GM23338 (cell line): ENCODE results near the gene IDH3B. TPM values are rescaled to one million over a fixed set of nuclear protein-coding genes. Genes with fewer than 3 reads are reported as not detected.

Experiments
- ATAC-seq: fragments of 200-7000 bp; cut with Tn5 transposase; 3 replicates; pipeline ENCODE4 v1.9.1; 2020
- DNase-seq: peaks from one replicate; pipeline ENCODE4 v3.0.0-alpha.2; 2015; ENCODE audit warnings: low spot score
- H2AFZ ChIP-seq: fragments of 200-600 bp; sonication (generic); 2 replicates; pipeline ENCODE4 v1.8.0; 2016; ENCODE audit warnings: antibody characterized with exemption, mild to moderate bottlenecking, moderate library complexity
- H3F3A ChIP-seq: fragments of 200-600 bp; sonication (generic); replicated peaks from 2 replicates; pipeline ENCODE4 v1.8.0; 2017; ENCODE audit warnings: antibody characterized with exemption, mixed run types, low read depth
- H3K27ac ChIP-seq: fragments of 200-600 bp; sonication (generic); 2 replicates; pipeline ENCODE4 v1.6.1; 2016; ENCODE audit warnings: low read depth
- H3K27me3 ChIP-seq: fragments of 200-600 bp; sonication (generic); 2 replicates; pipeline ENCODE4 v1.8.0; 2016; ENCODE audit warnings: mild to moderate bottlenecking, mixed run types, moderate library complexity; ENCODE audit not compliant: insufficient read depth
- H3K36me3 ChIP-seq: fragments of 200-600 bp; sonication (generic); 2 replicates; pipeline ENCODE4 v1.8.0; 2016; ENCODE audit warnings: mild to moderate bottlenecking; ENCODE audit not compliant: insufficient read depth
- H3K4me1 ChIP-seq: fragments of 200-600 bp; sonication (generic); 2 replicates; pipeline ENCODE4 v1.8.0; 2016; ENCODE audit warnings: mild to moderate bottlenecking, moderate library complexity; ENCODE audit not compliant: insufficient read depth
- H3K4me2 ChIP-seq: fragments of 200-600 bp; sonication (generic); 2 replicates; pipeline ENCODE4 v1.7.1; 2017; ENCODE audit warnings: mixed run types
- H3K4me3 ChIP-seq: fragments of 200-600 bp; sonication (generic); 2 replicates; pipeline ENCODE4 v1.6.1; 2016; ENCODE audit warnings: mixed run types
- H3K79me2 ChIP-seq: fragments of 200-600 bp; sonication (generic); replicated peaks from 2 replicates; pipeline ENCODE4 v1.8.0; 2017; ENCODE audit warnings: mild to moderate bottlenecking; ENCODE audit not compliant: insufficient read depth
- H3K9me2 ChIP-seq: fragments of 200-600 bp; sonication (generic); 2 replicates; pipeline ENCODE4 v1.8.0; 2017; ENCODE audit not compliant: insufficient read depth
- H4K20me1 ChIP-seq: fragments of 200-600 bp; sonication (generic); replicated peaks from 2 replicates; pipeline ENCODE4 v1.8.0; 2017; ENCODE audit warnings: mild to moderate bottlenecking; ENCODE audit not compliant: insufficient read depth
- H3K27ac Mint-ChIP-seq: 2 replicates; pipeline ENCODE4 v1.8.0; 2020; ENCODE audit warnings: inconsistent platforms, mild to moderate bottlenecking, moderate library complexity, mixed read lengths
- H3K27me3 Mint-ChIP-seq: 3 replicates; pipeline ENCODE4 v1.8.0; 2022; ENCODE audit warnings: low read depth, mild to moderate bottlenecking, moderate library complexity, mixed read lengths, inconsistent platforms; ENCODE audit not compliant: insufficient read depth, poor library complexity
- H3K36me3 Mint-ChIP-seq: 3 replicates; pipeline ENCODE4 v1.8.0; 2021; ENCODE audit warnings: low read depth, mild to moderate bottlenecking, inconsistent platforms, moderate library complexity, mixed read lengths
- H3K4me1 Mint-ChIP-seq: 3 replicates; pipeline ENCODE4 v1.8.0; 2020; ENCODE audit warnings: mild to moderate bottlenecking, inconsistent platforms, mixed read lengths
- H3K4me3 Mint-ChIP-seq: 3 replicates; pipeline ENCODE4 v1.8.0; 2021; ENCODE audit warnings: moderate library complexity, mild to moderate bottlenecking, inconsistent platforms, mixed read lengths
- H3K9me3 Mint-ChIP-seq: 3 replicates; pipeline ENCODE4 v1.8.0; 2020; ENCODE audit warnings: moderate library complexity, mild to moderate bottlenecking, inconsistent platforms, mixed read lengths
- CREB1 ChIP-seq: fragments of 250-450 bp; sonication (Bioruptor Pico); IDR thresholded peaks from 2 replicates; pipeline ENCODE4 v1.5.0; 2020; ENCODE audit warnings: low read depth, mild to moderate bottlenecking, moderate library complexity
- ETS1 ChIP-seq: IDR thresholded peaks from 2 replicates; pipeline ENCODE4 v1.6.1; 2016; ENCODE audit warnings: antibody characterized with exemption
- EZH2 ChIP-seq: fragments of 200-600 bp; sonication (generic); IDR thresholded peaks from one replicate; pipeline ENCODE4 v1.8.0; 2017; ENCODE audit warnings: antibody characterized with exemption, mild to moderate bottlenecking, low read depth; ENCODE audit not compliant: unreplicated experiment
- EZH2phosphoT487 ChIP-seq: fragments of 200-600 bp; sonication (generic); IDR thresholded peaks from one replicate; pipeline ENCODE4 v1.8.1; 2018; ENCODE audit warnings: antibody characterized with exemption; ENCODE audit not compliant: unreplicated experiment
- JUNB ChIP-seq: IDR thresholded peaks from one replicate; pipeline ENCODE4 v1.6.1; 2016; ENCODE audit warnings: antibody characterized with exemption; ENCODE audit not compliant: unreplicated experiment
- NANOG ChIP-seq: IDR thresholded peaks from 2 replicates; pipeline ENCODE4 v1.6.1; 2016; ENCODE audit warnings: antibody characterized with exemption, borderline replicate concordance
- POLR2AphosphoS5 ChIP-seq: IDR thresholded peaks from 2 replicates; pipeline ENCODE4 v1.6.1; 2016; ENCODE audit warnings: antibody characterized with exemption, low read depth
- REST ChIP-seq: IDR thresholded peaks from one replicate; pipeline ENCODE4 v1.6.1; 2018; ENCODE audit warnings: antibody characterized with exemption; ENCODE audit not compliant: unreplicated experiment
- STAT1 ChIP-seq: IDR thresholded peaks from one replicate; pipeline ENCODE4 v1.6.1; 2016; ENCODE audit warnings: antibody characterized with exemption; ENCODE audit not compliant: unreplicated experiment
- polyA plus RNA-seq: library from polyadenylated mRNA; unstranded; fragments of >200 nt; fragmentation: Nextera tagmentation; extraction: Ambion mirVana; gene quantifications from 2 replicates; pipeline ENCODE4 v1.2.1, GENCODE V29; 2016
- total RNA-seq: library from RNA; depleted of rRNA; stranded (reverse); fragments of >200 nt; shearing (Covaris generic); gene quantifications from 2 replicates; pipeline ENCODE4 v1.2.3, GENCODE V29; 2014
- TF ChIP-seq, protein P1 (sequence below): fragments of 250-450 bp; sonication (Bioruptor Pico); IDR thresholded peaks from 2 replicates; pipeline ENCODE4 v1.5.0; 2020; ENCODE audit warnings: mild to moderate bottlenecking, moderate library complexity

IDH3B gene
- total and polyA plus RNA-seq, 2 experiments from 2014 or later = 87.1 to 126 TPM

DNA sequence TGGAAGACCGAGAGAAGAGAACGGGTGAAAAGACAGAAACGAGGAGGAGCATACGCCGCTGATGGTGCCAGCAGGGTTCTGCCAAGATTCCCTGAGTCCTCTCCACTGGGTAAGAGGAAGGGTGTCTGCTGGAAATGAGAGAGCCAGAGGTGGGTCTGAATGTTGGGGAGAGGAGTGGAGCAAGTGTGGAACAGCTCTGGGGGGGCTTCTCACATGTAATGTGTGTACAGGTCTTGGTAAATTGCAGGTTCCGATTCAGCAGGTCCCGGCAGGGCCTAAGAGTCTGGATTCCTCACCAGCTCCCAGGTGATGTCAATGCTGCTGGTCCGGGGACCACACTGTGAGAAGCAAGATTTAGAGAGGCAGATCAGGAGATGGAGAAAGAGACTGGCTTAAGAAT is 27.1 kb upstream of the IDH3B start:
- H3K27me3 ChIP-seq = peaks cover 87% of the 10 kb centered on the region
- H3K4me1 ChIP-seq = peaks cover 21% of the 10 kb centered on the region; the same call in 1 of the 2 replicates
- no peaks in the 10 kb centered on the region for H3K79me2 ChIP-seq
- Mint-ChIP-seq H3K4me1 (peaks cover 34% of the 10 kb centered on the region), H3K27me3 (peaks cover 77% of the 10 kb centered on the region), H3K27ac (no peak overlapping the region), H3K4me3 (peak overlapping the region; percentile 83), H3K36me3 (peaks cover 7% of the 10 kb centered on the region; the same call in 1 of the 3 replicates), H3K9me3 (peaks cover 9% of the 10 kb centered on the region; the same call in 2 of the 3 replicates)
- peaks cover 11% of the 10 kb centered on the region; the same call in 1 of the 2 replicates for H4K20me1 ChIP-seq
- peak; percentile 28 for TF ChIP-seq EZH2
- TF ChIP-seq CREB1 = no peak
- TF ChIP-seq NANOG = no peak
- no peaks in the 10 kb centered on the region for H3K9me2 ChIP-seq
- no peaks in the 10 kb centered on the region for H3K36me3 ChIP-seq
- H3K4me2 ChIP-seq = no peak overlapping the region
- DNase-seq (no peak), ATAC-seq (no peak)
- no peak overlapping the region for H3K27ac ChIP-seq
- H2AFZ ChIP-seq = no peak overlapping the region
- no peak overlapping the region for H3K4me3 ChIP-seq
- peaks cover 7% of the 10 kb centered on the region; the same call in 1 of the 2 replicates for H3F3A ChIP-seq

DNA sequence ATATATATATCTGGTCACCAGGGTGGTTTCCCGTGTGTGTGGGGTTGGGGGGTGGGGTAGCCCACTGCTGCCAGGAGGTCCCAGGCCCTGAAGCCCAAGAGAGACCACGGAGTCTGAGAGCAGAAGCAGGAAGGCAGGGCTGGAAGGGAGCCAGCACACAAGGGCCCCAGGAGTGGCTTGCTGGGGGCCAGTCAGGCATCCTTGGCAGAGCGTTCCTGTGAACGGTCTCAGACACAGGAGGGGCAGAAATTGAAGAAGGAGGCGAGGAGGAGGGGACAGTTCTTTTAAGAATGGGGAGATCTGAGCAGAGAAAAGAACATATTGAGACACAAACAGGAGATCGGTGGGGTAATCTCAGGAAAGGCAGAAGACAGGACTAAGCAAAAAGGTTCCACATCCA is 26.7 kb upstream of the IDH3B start:
- H3K27me3 ChIP-seq = peaks cover 87% of the 10 kb centered on the region
- no peak overlapping the region for H2AFZ ChIP-seq
- no peaks in the 10 kb centered on the region for H3K9me2 ChIP-seq
- H3K4me1 Mint-ChIP-seq = peaks cover 30% of the 10 kb centered on the region
- H3K4me1 ChIP-seq = peaks cover 21% of the 10 kb centered on the region; the same call in 1 of the 2 replicates
- H3K27ac Mint-ChIP-seq = no peak overlapping the region
- peak overlapping the region; percentile 83; the same call in 1 of the 3 replicates for H3K4me3 Mint-ChIP-seq
- H3K27me3 Mint-ChIP-seq = peaks cover 73% of the 10 kb centered on the region
- peaks cover 7% of the 10 kb centered on the region; the same call in 1 of the 2 replicates for H3F3A ChIP-seq
- ATAC-seq (no peak), DNase-seq (no peak)
- H3K36me3 Mint-ChIP-seq = peaks cover 7% of the 10 kb centered on the region; the same call in 1 of the 3 replicates
- H3K4me2 ChIP-seq = no peak overlapping the region
- no peak overlapping the region for H3K27ac ChIP-seq
- no peak overlapping the region for H3K4me3 ChIP-seq
- H3K9me3 Mint-ChIP-seq = peaks cover 9% of the 10 kb centered on the region; the same call in 2 of the 3 replicates
- H4K20me1 ChIP-seq = peaks cover 11% of the 10 kb centered on the region; the same call in 1 of the 2 replicates
- H3K79me2 ChIP-seq = no peaks in the 10 kb centered on the region
- H3K36me3 ChIP-seq = no peaks in the 10 kb centered on the region
- TF ChIP-seq, protein P1, sequence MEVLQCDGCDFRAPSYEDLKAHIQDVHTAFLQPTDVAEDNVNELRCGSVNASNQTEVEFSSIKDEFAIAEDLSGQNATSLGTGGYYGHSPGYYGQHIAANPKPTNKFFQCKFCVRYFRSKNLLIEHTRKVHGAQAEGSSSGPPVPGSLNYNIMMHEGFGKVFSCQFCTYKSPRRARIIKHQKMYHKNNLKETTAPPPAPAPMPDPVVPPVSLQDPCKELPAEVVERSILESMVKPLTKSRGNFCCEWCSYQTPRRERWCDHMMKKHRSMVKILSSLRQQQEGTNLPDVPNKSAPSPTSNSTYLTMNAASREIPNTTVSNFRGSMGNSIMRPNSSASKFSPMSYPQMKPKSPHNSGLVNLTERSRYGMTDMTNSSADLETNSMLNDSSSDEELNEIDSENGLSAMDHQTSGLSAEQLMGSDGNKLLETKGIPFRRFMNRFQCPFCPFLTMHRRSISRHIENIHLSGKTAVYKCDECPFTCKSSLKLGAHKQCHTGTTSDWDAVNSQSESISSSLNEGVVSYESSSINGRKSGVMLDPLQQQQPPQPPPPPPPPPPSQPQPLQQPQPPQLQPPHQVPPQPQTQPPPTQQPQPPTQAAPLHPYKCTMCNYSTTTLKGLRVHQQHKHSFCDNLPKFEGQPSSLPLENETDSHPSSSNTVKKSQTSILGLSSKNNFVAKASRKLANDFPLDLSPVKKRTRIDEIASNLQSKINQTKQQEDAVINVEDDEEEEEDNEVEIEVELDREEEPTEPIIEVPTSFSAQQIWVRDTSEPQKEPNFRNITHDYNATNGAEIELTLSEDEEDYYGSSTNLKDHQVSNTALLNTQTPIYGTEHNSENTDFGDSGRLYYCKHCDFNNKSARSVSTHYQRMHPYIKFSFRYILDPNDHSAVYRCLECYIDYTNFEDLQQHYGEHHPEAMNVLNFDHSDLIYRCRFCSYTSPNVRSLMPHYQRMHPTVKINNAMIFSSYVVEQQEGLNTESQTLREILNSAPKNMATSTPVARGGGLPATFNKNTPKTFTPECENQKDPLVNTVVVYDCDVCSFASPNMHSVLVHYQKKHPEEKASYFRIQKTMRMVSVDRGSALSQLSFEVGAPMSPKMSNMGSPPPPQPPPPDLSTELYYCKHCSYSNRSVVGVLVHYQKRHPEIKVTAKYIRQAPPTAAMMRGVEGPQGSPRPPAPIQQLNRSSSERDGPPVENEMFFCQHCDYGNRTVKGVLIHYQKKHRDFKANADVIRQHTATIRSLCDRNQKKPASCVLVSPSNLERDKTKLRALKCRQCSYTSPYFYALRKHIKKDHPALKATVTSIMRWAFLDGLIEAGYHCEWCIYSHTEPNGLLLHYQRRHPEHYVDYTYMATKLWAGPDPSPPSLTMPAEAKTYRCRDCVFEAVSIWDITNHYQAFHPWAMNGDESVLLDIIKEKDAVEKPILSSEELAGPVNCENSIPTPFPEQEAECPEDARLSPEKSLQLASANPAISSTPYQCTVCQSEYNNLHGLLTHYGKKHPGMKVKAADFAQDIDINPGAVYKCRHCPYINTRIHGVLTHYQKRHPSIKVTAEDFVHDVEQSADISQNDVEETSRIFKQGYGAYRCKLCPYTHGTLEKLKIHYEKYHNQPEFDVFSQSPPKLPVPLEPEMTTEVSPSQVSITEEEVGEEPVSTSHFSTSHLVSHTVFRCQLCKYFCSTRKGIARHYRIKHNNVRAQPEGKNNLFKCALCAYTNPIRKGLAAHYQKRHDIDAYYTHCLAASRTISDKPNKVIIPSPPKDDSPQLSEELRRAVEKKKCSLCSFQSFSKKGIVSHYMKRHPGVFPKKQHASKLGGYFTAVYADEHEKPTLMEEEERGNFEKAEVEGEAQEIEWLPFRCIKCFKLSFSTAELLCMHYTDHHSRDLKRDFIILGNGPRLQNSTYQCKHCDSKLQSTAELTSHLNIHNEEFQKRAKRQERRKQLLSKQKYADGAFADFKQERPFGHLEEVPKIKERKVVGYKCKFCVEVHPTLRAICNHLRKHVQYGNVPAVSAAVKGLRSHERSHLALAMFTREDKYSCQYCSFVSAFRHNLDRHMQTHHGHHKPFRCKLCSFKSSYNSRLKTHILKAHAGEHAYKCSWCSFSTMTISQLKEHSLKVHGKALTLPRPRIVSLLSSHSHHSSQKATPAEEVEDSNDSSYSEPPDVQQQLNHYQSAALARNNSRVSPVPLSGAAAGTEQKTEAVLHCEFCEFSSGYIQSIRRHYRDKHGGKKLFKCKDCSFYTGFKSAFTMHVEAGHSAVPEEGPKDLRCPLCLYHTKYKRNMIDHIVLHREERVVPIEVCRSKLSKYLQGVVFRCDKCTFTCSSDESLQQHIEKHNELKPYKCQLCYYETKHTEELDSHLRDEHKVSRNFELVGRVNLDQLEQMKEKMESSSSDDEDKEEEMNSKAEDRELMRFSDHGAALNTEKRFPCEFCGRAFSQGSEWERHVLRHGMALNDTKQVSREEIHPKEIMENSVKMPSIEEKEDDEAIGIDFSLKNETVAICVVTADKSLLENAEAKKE (CRISPR knock-in tag) = no peak
- TF ChIP-seq EZH2phosphoT487 (no peak), STAT1 (no peak), ETS1 (no peak), JUNB (no peak), NANOG (no peak), EZH2 (no peak), POLR2AphosphoS5 (no peak), REST (no peak), CREB1 (no peak)
